WI38 (cell line): ENCODE data around the gene GNG13.

Source experiments
- H3K4me3 ChIP-seq: 2 replicates; pipeline ENCODE4 v1.5.1; 2011; ENCODE audit warnings: low read depth, mild to moderate bottlenecking, control low read depth, low read length
- TF ChIP-seq, protein P1 (sequence below): IDR thresholded peaks from 2 replicates; pipeline ENCODE4 v1.5.1; 2012; ENCODE audit warnings: low read depth, mild to moderate bottlenecking, control low read depth, low read length

Gene GNG13

DNA sequence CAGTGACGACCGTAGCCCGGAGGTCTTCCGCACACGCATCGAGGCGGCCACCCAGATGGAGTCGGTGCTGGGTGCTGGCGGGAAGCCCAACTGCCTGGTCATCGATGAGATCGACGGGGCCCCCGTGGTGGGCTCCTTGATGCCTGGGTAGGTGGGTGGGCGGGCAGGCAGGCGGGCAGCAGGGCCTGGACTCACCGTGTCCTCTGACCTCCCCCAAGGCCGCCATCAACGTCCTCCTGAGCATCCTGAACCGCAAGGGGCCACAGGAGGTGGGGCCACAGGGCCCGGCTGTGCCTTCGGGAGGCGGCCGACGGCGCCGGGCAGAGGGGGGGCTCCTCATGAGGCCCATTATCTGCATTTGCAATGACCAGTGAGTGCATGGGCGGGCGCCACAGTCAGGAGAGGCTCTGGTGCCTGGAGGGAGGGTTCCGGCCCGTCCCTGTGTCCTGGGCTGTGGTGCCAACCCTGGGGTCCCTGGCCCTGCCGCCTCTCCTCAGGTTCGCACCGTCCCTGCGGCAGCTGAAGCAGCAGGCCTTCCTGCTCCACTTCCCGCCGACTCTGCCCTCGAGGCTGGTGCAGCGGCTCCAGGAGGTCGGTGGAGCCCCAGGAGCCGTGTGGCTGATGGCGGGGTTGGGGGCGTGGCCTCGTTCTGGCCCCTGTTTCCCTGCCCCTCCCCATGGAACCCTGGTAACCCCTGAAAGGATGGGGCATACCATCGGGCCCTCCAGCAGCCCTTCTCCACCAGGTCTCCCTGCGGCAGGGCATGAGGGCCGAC is 8.1 kb downstream of the GNG13 start:
- H3K4me3 ChIP-seq, result no peak overlapping the region
- TF ChIP-seq, protein P1, sequence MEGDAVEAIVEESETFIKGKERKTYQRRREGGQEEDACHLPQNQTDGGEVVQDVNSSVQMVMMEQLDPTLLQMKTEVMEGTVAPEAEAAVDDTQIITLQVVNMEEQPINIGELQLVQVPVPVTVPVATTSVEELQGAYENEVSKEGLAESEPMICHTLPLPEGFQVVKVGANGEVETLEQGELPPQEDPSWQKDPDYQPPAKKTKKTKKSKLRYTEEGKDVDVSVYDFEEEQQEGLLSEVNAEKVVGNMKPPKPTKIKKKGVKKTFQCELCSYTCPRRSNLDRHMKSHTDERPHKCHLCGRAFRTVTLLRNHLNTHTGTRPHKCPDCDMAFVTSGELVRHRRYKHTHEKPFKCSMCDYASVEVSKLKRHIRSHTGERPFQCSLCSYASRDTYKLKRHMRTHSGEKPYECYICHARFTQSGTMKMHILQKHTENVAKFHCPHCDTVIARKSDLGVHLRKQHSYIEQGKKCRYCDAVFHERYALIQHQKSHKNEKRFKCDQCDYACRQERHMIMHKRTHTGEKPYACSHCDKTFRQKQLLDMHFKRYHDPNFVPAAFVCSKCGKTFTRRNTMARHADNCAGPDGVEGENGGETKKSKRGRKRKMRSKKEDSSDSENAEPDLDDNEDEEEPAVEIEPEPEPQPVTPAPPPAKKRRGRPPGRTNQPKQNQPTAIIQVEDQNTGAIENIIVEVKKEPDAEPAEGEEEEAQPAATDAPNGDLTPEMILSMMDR, result no peak

DNA sequence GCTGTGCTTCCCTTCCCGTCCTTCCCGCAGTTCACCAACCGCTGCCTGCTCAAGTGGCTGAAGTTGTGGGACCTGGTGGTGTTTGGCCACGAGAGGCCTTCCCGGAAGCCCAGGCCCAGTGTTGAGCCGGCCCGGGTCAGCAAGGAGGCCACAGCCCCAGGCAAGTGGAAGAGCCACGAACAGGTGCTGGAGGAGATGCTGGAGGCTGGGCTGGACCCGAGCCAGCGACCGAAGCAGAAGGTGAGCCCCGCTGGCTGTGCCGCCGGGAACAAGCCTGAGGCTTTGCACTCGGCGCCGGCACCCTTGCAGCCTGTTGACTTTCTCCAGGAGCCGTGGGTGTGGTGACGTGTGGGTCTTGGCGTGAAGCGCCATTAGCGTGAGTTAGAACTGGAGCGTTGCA is 9.4 kb downstream of the GNG13 start:
- TF ChIP-seq, protein P1, result no peak
- H3K4me3 ChIP-seq, result no peak overlapping the region

DNA sequence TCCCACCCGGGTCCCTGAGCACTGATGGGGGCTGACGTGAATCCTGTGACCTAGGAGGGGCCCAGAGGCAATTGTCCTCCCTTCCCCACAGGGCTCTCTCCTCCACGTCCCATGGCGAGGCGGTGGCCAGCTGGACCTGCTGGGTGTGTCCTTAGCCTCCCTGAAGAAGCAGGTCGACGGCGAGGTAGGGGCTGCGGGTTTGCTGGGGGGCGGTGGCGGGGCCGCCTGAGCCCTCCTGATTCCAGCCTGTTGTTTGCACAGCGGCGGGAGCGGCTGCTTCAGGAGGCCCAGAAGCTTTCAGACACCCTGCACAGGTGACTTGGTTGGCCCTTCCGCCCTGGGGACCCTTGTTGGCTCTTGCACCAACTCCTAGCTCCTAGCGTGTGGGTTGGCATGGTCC is 10.4 kb downstream of the GNG13 start:
- no peak overlapping the region for H3K4me3 ChIP-seq
- TF ChIP-seq, protein P1, result no peak

DNA sequence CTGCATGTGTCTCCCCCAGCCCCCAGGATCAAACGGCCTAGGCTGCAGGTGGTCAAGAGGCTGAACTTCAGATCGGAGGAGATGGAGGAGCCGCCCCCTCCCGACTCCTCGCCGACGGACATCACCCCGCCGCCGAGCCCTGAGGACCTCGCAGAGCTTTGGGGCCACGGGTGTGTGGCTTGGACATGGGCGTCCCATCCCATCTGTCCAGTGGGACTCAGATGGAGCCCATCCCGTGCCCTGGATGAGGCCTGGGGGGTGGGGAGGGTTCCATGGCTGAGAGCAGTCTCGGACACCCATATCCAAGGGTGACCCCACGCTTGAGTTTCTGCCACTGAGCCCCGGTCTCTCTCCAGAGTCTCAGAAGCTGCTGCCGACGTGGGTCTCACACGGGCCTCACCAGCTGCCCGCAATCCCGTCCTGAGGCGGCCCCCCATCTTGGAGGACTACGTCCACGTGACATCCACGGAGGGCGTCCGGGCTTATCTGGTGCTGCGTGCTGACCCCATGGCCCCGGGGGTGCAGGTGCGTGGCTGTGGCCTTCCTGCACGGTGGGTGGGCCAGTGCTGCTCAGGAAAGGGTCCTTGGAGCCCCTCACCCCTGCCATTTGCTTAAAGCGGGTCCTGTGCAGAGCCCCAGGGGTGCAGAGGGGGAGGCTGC is 11.2 kb downstream of the GNG13 start:
- H3K4me3 ChIP-seq, result peak overlapping the region; percentile 66
- TF ChIP-seq, protein P1, result no peak

DNA sequence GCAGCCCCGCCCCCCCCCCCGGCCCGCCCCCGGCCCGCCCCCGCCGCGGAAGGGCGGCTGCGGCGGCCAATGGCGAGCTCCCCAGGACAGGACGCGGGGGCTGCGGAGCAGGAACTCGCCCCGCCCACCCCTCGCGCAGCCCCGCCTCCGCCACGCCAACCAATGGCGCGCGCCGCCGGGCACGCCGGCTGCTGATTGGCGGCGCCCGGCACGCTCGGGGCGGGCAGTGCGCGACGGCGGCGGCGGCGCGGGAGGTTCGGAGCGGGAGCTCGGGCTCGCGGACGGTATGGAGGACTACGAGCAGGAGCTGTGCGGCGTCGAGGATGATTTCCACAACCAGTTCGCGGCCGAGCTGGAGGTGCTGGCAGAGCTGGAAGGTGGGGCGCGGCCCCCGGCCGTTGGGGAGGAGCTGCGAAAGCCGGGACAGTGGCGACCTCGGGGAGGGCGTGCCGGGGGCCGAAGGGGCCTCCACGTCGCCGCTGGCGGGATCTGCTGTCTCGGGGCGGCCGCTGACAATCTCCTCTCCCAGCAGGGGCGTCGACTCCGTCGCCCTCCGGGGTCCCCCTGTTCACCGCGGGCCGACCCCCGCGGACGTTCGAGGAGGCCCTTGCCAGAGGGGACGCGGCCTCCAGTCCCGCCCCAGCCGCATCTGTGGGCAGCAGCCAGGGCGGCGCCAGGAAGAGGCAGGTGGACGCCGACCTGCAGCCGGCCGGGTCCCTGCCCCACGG is 12.0 kb downstream of the GNG13 start, which contains the start of gene CHTF18:
CHTF18 (plus strand) TSS at position 222 of the 728 bp plus-strand sequence; CDS start at position 287, 65 bp downstream.
- H3K4me3 ChIP-seq, result peak within 1 kb of the TSS; percentile 93

DNA sequence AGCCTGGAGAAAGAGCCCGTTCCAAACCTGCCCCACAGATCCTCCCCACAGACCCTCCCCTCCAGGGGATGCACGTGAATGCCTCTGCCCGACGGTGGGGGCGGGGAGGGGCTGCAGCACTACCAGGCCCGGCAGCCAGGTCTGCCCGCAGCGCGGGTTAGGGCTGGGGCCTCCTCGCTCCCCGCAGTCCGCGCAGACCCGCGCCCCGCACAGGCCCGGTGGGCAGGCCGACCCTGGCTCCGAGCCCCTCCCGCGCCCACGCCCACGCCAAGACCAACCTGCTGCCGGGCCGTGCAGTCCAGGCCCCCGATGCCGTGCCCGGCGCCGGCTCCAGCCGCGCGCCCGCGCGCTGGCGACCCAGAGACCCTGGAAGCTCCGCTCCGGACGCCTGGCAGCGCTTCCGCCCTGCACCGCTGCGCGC is 12.5 kb downstream of the GNG13 start, which contains the start of gene RPUSD1:
RPUSD1 (minus strand) TSS at position 404 of the 421 bp plus-strand sequence. CDS start 644 bp downstream, outside the sequence.
- TF ChIP-seq, protein P1, result no peak
- peak within 1 kb of the TSS; percentile 93 for H3K4me3 ChIP-seq

More for the DNA sequence above, 12.0 kb downstream of the GNG13 start, which contains the start of gene CHTF18:
- TF ChIP-seq, protein P1, result no peak
